EH (cell line): ENCODE data around the gene TMEM191C.
"Not testable (repeated sequence)": the region's sequence is repeated elsewhere in the genome, so short reads cannot be mapped to it uniquely, and the experiment has no call there.

ENCODE experiments used
- DNase-seq: peaks from one replicate; pipeline ENCODE4 v3.0.0-alpha.2; 2015; ENCODE audit warnings: low read depth

Gene TMEM191C

DNA sequence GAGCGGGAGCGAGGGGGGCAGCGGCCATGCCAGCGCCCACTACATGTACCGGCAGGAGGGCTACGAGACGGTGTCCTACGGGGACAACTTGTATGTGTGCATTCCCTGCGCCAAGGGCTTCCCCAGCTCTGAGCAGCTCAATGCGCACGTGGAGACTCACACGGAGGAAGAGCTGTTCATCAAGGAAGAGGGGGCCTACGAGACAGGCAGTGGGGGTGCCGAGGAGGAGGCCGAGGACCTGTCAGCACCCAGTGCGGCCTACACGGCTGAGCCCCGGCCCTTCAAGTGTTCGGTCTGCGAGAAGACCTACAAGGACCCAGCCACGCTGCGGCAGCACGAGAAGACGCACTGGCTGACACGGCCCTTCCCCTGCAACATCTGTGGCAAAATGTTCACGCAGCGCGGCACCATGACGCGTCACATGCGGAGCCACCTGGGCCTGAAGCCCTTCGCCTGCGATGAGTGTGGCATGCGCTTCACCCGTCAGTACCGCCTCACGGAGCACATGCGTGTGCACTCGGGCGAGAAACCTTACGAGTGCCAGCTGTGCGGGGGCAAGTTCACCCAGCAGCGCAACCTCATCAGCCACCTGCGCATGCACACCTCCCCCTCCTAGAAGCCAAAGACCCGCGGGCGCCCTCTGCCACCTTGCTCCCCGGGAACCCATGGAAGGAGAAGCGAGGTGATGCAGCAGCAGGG is 20.9 kb upstream of the TMEM191C start:
- DNase-seq, result no peak

DNA sequence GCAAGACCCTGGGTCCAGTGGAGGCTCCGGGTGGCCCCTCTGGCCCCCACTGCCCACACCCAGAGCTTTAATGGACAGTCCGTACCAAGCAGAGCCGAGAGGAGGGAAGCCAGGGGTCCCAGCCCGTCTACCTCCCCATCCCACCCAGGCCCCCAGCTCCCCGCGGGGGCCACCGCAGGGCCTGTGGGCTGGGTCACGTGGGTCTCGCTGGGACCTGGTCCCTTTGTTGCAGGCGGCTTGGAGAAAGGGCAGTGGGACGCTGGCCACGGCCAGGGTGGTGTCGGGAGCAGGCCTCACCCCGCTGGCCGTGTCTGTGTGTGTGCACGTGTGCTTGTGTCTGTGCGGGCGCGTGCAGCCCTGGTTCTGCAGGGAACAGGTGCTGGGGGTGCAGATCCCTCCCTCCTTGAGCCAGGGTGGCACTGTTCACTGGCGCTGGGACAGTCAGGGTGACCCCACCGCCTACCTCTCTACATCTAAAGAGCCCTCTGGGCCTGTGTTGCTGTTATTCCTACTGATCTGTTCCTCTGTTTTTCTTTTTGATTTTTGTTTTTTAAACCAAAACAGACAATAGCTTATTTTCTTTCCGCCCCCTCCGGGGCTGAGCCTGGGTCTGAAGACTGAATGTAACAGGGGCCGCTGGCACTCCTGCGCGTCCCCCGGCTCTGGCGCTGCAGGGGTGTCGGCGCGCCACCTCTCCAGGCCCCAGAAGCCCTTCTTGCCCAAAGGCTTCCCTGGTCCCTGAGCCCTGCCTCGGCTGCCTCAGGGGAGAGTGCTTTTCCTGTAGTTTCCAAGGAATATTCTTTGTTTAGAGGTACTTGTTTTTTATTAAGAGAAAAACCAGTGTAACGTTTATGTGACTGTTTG is 20.1 kb upstream of the TMEM191C start:
- DNase-seq, result no peak

DNA sequence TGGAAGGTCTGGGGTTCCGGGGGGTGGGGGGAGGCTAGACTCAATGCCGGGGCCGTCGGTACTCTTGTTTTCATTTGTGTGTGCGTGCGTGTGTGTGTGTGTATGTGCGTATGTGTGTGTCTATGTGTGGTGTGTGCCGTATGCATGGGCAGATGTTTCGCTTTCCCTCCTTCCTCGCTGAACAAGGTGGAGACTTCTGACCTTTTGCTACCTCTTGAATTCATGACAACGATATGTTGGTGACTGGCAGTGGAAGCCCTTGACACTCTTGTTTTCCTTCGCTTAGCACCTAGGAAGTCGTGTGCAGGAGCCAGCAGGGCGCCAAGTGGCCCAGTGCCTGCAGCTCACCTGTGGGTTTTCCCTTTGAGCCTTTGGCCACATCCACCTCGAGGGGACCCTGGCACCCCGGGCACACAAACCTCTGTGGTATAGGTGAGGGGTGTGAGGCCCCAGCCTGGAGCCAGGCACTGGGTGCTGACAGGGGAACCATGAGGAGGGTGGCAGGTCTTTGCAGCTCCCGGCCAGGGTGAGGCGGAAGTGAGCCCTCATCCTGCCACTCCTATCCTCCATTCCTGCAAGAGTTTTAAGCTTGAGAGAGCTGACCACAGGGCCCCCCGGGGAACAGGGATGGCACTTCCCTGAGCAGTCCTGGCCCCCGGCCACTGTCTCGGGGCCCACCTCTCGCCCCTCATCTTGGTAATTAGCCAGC is 19.3 kb upstream of the TMEM191C start:
- no peak for DNase-seq

DNA sequence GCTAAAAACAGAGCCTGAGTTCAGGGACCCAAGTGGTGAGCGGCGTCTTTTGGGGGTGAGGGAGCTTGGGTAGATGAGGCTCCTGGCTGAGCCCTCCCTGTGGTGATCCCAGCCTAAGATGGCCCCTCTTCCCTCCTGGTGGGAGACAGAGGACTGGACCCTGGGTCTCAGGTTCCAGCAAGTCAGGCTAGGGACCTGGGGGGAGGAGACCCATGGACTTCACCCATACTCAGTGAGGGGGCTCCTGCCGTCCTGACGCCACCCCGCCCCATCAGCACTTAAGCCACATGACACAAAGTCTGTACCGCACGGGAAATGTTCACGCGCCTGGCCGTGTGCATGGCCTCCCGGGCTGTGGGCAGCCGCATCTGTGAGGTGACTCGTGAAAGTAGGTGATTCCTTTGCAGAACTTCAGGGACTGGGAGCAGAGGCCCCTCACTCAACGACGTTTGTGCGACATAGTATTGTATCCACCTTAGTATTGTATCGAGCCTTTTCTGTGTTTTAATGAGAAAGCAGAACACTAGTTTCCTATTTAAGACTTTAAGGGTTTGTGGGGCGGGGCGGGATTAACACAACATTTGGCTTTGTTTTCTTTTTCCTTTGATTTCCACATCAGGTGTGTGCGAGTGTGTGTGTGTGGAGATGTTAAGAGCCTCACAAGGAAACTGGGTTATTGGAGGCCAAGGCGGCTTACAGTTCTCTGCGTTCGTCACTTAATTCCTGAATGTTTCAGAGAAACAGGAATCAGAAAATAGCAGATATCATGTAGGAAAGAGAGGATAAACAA is 18.4 kb upstream of the TMEM191C start:
- DNase-seq, result no peak

DNA sequence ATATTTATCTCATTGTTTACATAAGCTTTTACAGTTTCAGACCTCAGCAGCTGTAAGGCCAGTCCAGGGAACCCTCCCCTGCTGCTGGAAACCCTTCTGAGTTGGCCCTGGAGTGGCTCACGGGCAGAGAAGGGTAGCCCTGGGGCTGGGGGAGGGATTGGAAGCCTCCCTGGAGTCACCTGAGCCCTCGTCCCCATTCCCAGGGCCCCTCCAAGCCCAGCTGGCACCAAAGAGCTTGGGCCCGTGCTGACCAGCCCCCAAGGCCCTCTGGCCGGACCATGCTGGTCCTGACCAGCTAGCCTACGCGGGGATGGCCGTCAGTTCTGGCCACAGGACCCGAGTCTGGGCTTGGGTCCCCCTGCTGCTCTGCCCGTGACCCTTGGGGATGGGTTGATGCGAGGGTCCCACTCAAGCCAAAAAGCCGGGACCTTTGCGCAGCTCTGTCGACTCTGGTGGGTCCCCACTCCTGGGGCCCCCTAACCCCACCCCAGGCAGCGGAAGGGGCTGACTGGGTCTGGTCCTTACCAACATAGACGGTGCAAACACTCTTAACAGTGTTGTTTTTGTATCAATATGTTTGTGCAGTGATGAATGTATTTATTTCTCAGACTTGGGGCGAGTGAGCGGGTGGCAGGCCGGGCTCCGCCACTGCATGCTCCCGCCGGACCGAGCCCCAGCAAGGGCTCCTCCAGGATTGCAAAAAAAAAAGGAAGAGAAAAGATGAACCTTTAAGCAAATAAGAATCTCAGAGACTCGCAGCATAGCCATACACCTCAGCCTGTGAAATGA is 17.5 kb upstream of the TMEM191C start:
- DNase-seq, result no peak

DNA sequence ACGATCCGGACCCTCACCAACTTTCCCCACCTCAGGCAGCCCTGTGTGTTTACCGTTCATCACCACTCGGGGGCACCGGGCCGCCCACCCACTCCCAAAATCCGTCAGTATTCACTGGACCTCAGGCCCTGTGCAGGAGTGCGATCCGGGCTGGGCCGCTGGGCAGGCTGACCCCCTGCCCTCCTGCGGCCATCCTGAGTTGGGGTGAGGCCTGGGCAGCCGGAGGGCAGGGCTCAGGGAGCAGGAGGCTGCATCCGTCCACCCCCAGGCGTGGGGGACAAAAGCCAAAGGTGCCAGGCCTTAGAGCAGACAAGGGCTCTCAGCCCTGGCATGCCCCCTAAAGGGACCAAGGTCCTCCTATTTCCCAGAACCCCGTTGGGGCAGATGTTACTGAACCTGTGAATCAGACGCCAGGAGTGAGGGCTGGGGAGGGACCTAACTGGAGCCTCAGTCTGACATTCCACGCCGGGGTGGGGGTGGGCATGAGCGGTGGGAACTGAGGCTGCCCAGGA is 16.8 kb upstream of the TMEM191C start:
- no peak for DNase-seq

DNA sequence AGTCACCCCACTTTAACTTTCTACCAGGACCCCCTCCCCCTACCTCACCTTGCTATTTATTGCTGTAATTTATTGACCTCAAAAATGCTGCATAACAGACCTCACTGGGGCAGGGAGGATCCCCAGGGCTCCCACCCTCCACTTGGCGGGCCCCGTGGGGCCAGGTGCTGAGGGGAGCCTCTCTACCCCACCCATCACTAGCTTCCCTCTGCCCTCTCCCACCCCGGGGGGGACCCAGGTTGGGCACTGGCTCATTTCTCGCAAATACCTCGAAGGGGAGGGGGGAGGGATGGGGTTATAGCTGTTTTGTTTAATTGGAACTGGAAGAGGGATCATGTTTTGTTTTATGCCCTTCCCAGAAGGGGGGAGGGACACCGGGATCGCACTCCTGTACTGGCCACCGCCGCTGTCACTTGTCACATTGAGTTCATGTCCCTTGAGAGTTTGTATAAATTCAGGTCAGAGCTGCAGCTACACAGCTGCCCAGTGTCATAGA is 16.3 kb upstream of the TMEM191C start:
- no peak for DNase-seq

DNA sequence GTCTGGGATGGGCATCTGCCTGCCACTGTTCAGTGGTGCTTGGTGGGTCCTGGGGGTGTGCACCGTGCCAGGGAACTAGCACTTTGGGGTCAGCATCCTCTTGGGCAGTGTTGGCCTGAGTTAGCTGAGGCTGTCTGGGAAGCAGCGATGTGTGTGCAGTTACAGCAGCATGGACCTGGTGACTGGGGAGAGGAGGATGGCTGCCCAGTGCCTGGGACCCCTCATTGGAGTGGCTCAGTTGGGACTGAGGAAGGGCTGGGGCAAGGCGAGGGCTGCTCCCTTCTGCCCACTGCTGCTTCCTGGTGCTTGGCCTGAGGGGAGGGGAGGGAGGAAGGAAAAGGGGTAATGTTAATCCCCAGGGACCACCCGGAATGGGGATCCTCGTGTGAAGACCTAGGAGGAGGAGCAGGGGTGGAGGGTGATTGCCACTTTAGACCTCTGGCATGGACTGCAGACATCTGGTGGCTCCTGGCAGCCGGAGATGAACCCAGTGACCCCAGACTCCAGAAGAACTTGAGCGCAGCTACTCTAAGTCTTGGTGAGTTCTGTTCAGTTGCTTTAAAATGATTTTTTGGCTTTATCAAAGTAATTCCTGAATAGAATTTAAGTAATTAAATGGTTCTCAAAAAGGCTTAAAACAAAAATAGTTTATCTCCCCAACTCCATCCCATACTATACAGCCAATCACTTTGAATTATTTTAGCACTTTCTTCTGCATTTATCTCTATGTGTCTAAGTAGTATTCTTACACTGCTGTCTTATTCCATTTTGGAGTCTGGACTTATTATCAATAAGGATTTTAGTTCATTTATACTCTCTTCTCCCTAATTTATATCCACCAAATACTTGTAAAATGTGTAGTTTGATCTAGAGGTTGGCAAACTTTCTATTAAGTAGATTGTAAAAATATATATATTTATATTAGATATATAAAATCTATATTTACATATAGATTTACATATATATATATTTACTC is 15.4 kb upstream of the TMEM191C start:
- no peak for DNase-seq

DNA sequence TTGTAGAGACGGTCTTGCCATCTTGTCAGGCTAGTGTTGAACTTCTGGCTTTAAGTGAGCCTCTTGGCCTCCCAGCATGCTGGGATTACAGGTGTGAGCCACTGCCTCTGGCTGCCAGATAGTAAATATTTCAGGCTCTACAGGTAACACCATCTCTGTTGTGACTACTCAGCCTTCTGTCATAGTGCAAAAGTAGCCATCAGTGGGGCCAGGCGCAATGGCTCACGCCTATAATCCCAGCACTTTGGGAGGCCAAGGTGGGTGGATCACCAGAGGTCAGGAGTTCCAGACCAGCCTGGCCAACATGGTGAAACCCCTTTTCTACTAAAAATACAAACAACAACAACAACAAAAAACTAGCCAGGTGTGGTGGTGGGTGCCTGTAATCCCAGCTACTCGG is 14.5 kb upstream of the TMEM191C start:
- DNase-seq, result not testable (repeated sequence)

DNA sequence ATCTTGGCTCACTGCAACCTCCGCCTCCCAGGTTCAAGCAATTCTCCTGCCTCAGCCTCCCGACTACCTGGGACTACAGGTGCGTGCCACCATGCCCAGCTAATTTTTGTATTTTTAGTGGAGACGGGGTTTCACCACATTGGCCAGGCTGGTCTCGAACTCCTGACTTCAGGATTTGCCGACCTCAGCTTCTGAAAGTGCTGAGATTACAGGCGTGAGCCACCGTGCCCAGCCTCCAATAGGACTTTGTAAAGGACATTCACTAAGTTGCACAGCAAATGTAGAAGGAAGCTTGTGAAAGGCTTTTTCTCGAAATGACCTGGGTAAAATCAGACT is 12.2 kb upstream of the TMEM191C start:
- DNase-seq, result not testable (repeated sequence)

DNA sequence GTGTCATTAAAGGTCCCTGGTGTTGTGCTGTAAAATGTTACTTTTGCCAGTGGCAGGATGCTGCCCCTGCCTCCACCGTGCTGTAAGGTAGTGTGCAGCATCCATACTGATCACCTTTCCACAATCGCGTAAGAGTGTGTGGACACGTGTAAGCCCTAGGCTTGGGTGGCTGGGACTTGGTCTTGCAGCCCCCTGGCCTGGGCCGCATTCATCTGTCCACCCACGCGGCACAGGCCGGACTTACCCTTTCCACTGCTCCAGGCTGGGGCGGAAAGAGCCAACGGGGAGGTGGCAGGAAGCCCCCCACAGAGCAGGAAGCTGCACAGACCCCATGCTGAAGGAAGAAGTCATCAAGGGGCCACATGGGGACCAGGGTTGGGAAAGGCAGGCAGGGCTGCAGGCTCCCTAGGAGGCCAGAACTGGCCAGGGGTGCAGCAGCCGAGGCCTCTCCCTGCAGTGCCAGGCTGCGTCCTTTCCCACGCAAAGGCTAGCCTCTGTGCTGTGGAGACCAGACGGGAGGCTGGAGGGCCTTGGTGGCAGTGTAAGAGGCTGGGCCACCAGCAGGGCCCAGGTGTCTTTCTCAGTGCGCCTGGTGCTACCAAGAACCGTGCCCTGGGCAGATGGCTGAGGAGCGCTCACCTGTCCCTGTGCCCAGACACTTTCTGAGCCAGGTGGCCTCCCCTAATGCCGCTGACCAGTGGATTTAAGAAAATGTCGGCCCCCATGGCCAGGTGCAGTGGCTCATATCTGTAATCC is 11.7 kb upstream of the TMEM191C start:
- DNase-seq, result no peak

DNA sequence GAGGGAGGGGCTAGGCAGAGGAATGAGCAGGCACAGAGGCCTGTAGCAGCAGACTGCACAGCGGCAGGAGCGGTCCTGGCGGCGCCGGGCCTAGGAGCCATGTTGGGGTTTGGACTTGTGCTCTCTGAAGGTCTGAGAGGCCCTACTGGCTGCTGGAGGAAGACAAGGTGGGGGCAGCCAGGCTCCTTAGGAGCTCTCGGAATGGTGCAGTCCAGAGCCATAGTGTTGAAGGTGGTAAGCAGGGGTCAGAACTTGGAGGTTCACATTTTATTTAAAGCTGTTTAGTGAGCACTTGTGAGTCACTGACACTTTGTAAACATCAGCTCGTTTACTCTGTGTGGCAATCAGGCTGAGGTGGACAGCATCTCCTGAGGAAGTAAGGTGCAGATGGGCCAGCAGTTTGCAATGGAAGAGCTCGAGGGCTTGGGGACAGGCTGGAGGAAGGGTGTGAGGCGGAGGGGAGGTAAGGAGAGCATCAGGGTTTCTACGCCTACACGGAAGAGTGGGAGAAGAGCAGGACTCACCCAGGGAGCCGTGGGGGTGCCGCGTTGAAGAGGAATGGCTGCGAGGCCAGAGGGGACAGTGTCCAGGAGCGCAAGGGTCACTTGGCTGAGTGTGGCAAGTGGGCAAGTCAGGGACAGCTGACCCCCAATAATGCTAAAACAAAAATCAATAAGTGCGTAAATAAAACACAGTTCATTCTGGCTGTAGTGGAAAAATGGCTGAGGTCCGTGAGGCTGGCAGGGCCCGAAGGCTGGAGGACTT is 10.0 kb upstream of the TMEM191C start:
- DNase-seq, result no peak

DNA sequence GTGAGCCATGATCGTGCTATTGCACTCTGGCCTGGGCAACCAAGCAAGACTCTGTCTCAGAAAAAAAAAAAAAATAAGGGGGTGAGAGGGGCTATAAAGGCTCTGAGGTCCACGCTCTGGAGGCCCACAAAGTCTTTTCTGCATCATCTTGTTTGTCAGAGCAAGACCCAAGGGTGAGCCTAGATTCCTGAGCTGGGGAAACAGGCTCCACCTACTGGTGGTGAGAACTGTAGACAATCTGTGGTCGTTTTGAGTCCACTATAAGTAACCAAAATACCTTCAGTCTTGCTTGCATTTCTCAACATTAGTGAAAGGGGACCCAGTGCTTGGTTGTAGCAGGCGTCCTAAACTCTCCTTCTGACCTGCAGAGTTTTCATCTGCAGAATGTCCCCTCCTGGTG is 4.5 kb upstream of the TMEM191C start:
- DNase-seq, result not testable (repeated sequence)

DNA sequence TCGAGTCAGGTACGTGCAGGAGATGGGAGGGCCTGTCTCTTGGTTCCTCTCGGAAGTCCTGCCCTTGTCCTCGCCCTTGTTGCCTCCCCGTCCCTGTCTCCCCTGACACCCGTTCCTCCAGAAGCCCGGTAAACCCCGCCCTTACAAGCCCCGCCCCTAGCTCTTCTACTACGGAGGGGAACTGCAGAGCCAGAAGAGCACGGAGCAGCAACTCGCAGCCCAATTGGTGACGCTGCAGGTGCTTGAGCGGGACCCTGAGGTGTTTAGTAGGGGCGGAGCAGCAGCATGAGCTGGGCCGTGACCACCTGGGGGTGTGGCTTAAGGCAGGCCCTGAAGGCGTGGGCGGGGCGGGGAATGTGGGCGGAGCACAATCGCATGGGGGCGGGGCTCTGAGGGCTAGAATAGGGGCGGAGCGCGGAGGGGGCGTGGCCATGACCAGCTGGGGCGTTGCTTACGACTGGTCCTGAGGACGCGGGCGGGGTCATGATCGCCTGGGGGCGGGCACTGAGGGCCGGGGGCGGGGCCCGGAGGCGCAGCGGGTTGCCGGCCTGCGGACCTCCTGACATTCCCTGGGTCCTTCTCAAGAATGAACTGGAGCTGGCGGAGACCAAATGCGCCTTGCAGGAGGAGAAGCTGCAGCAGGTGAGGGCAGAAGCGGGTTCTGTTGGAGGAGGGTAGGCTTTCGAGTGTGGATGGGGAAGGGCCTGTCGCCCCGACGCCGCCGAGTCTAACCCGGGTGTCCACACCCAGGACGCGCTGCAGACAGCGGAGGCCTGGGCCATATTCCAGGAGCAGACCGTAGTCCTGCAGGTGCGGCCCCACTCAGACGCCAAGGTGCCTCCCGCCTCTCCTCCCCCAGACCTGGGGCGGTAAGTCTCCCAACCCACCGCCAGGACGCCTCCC is 1.3 kb downstream of the TMEM191C start:
- DNase-seq, result peak; percentile 89

DNA sequence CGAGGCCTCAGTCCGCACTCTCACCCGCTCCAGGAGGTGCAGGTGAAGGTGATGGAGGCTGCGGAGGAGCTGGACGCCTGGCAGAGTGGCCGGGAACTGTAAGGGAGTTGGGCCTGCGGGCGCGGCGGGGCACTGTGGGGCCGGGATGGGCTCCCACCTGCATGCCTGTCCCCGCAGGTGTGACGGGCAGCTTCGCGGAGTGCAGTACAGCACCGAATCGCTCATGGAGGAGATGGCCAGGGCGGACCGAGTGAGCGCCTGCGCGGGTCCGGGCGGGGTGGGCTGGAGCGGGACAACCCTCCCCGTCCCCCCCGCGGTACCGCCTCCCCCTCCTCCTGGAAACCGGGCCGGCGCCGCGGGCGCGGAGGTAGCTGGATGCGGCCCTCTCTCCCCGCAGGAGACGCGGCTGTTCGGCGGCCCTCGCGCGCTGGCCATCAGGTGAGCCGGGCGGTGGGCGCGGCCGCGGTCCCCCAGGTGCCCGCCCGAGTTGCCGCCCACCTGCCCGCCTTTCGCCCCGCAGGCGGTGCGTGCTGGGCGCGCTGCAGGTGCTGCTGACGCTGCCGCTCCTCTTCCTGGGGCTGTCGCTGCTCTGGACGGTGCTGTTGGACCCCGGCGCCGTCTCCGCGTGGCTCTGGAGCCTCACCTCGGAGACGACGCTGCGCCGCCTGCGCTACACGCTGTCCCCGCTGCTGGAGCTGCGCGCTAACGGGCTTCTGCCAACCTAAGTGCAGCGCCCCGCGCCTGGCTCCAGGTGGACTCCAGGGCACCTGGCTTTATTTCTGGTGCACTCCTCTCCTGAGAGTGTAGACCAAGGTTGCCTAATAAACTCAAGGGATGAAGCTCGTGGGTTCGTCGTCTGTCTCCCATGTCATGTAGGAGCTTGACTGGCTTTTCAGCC is 2.2 kb downstream of the TMEM191C start:
- DNase-seq, result not testable (repeated sequence)

DNA sequence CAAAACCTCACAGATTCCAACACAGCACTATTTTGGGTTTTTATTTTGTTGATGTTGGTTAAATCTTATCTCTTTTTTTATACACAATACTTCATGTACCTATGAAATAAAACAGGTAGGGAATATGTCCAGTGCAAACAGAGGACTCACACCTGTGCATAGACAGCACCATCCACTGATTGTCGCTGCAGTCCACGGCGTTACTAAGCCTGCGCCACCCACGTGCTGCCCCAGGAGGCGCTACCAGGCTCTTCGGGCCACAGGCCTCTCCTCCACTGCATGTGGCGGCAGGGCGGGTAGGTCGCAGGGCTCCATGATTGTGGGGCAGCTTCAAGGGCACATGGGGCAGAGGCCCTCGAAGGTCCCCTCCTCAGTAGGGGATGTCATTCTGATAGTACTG is 5.8 kb downstream of the TMEM191C start:
- not testable (repeated sequence) for DNase-seq
